Memory B cell (primary cell): Measurements from ENCODE around the gene ADGRL1.

Experiments
- ATAC-seq: fragments of 150-1000 bp; cut with Tn5 transposase; 2 replicates; pipeline ENCODE4 v1.10.0; 2021; ENCODE audit warnings: low read depth, mild to moderate bottlenecking, moderate library complexity
- DNase-seq, 2 donors: peaks; one replicate each; pipeline ENCODE4 v3.0.0; 2022; ENCODE audit warnings: low spot score in 2 of 2
- H3K27ac Mint-ChIP-seq: one replicate; pipeline ENCODE4 v1.8.0; 2022; ENCODE audit warnings: mild to moderate bottlenecking, moderate library complexity, mixed read lengths
- H3K27me3 Mint-ChIP-seq: one replicate; pipeline ENCODE4 v1.8.0; 2022; ENCODE audit warnings: mixed read lengths
- H3K36me3 Mint-ChIP-seq: one replicate; pipeline ENCODE4 v1.8.0; 2022; ENCODE audit warnings: mild to moderate bottlenecking, mixed read lengths
- H3K4me1 Mint-ChIP-seq: one replicate; pipeline ENCODE4 v1.8.0; 2022; ENCODE audit warnings: mixed read lengths
- H3K4me3 Mint-ChIP-seq: one replicate; pipeline ENCODE4 v1.8.0; 2022; ENCODE audit warnings: mild to moderate bottlenecking, moderate library complexity, mixed read lengths
- H3K9me3 Mint-ChIP-seq: one replicate; pipeline ENCODE4 v1.8.0; 2022; ENCODE audit warnings: mixed read lengths

Gene ADGRL1

GRCh38 chr19:14105680-14106079 is 100.3 kb downstream of the ADGRL1 start:
- no peaks in the 10 kb centered on the region for H3K27me3 Mint-ChIP-seq
- ATAC-seq (no peak), DNase-seq (no peak)
- H3K4me1 Mint-ChIP-seq: peaks cover 2% of the 10 kb centered on the region
- no peak overlapping the region for H3K27ac Mint-ChIP-seq
- H3K9me3 Mint-ChIP-seq: no peaks in the 10 kb centered on the region
- H3K4me3 Mint-ChIP-seq: no peak overlapping the region
- H3K36me3 Mint-ChIP-seq: peaks cover 6% of the 10 kb centered on the region

- H3K4me3 Mint-ChIP-seq: no peak overlapping the region
- H3K9me3 Mint-ChIP-seq: no peaks in the 10 kb centered on the region
- no peak overlapping the region for H3K27ac Mint-ChIP-seq
- ATAC-seq: no peak
- H3K27me3 Mint-ChIP-seq: no peaks in the 10 kb centered on the region
- no peak for DNase-seq
- no peaks in the 10 kb centered on the region for H3K4me1 Mint-ChIP-seq
- H3K36me3 Mint-ChIP-seq: peaks cover 6% of the 10 kb centered on the region
These were observed 102.7 kb downstream of the ADGRL1 start for GRCh38 chr19:14103310-14103709.

GRCh38 chr19:14102756-14103155 is 103.2 kb downstream of the ADGRL1 start:
- no peaks in the 10 kb centered on the region for H3K27me3 Mint-ChIP-seq
- no peaks in the 10 kb centered on the region for H3K9me3 Mint-ChIP-seq
- H3K4me3 Mint-ChIP-seq: no peak overlapping the region
- no peak for DNase-seq
- no peaks in the 10 kb centered on the region for H3K4me1 Mint-ChIP-seq
- no peak overlapping the region for H3K27ac Mint-ChIP-seq
- ATAC-seq: no peak
- peaks cover 6% of the 10 kb centered on the region for H3K36me3 Mint-ChIP-seq

GRCh38 chr19:14102102-14102696 is 103.8 kb downstream of the ADGRL1 start:
- Mint-ChIP-seq H3K4me3 (no peak overlapping the region), H3K27ac (no peak overlapping the region), H3K27me3 (no peaks in the 10 kb centered on the region), H3K9me3 (no peaks in the 10 kb centered on the region), H3K36me3 (peaks cover 8% of the 10 kb centered on the region), H3K4me1 (no peaks in the 10 kb centered on the region)
- no peak for ATAC-seq
- DNase-seq: no peak

- Mint-ChIP-seq H3K4me3 (no peak overlapping the region), H3K27me3 (no peaks in the 10 kb centered on the region), H3K36me3 (peaks cover 10% of the 10 kb centered on the region), H3K9me3 (no peaks in the 10 kb centered on the region), H3K4me1 (no peaks in the 10 kb centered on the region), H3K27ac (no peak overlapping the region)
- DNase-seq (no peak), ATAC-seq (no peak)
These were observed 104.9 kb downstream of the ADGRL1 start for GRCh38 chr19:14101003-14101545.
